ENCODE data around the gene PCDH12.

Gene PCDH12

DNA sequence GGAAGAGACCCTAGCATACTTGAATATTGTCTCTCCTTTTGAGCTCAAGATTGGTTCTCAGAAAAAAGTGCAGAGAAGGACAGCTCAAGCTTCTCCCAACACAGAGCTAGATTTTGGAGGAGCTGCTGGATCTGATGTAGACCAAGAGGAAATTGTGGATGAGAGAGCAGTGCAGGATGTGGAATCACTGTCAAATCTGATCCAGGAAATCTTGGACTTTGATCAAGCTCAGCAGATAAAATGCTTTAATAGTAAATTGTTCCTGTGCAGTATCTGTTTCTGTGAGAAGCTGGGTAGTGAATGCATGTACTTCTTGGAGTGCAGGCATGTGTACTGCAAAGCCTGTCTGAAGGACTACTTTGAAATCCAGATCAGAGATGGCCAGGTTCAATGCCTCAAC, 20.4 kb upstream of the PCDH12 start:
- TF ChIP-seq POLR2AphosphoS5 (IDR thresholded peaks at IDR 0.05; ENCODE audit: low read depth, low read length), result no peak
- TF ChIP-seq, protein P1, sequence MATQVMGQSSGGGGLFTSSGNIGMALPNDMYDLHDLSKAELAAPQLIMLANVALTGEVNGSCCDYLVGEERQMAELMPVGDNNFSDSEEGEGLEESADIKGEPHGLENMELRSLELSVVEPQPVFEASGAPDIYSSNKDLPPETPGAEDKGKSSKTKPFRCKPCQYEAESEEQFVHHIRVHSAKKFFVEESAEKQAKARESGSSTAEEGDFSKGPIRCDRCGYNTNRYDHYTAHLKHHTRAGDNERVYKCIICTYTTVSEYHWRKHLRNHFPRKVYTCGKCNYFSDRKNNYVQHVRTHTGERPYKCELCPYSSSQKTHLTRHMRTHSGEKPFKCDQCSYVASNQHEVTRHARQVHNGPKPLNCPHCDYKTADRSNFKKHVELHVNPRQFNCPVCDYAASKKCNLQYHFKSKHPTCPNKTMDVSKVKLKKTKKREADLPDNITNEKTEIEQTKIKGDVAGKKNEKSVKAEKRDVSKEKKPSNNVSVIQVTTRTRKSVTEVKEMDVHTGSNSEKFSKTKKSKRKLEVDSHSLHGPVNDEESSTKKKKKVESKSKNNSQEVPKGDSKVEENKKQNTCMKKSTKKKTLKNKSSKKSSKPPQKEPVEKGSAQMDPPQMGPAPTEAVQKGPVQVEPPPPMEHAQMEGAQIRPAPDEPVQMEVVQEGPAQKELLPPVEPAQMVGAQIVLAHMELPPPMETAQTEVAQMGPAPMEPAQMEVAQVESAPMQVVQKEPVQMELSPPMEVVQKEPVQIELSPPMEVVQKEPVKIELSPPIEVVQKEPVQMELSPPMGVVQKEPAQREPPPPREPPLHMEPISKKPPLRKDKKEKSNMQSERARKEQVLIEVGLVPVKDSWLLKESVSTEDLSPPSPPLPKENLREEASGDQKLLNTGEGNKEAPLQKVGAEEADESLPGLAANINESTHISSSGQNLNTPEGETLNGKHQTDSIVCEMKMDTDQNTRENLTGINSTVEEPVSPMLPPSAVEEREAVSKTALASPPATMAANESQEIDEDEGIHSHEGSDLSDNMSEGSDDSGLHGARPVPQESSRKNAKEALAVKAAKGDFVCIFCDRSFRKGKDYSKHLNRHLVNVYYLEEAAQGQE (IDR thresholded peaks at IDR 0.05; ENCODE audit: insufficient read depth in 1 of 2, low read depth in 2 of 2, low read length in 2 of 2), result no peak
- no peak for TF ChIP-seq FOXP2 (optimal IDR thresholded peaks at IDR 0.05; ENCODE audit: borderline replicate concordance, extremely low read depth, extremely low read length, insufficient read depth)
- TF ChIP-seq SIN3A (IDR thresholded peaks at IDR 0.05; ENCODE audit: borderline replicate concordance, insufficient read depth, low read length), result no peak

DNA sequence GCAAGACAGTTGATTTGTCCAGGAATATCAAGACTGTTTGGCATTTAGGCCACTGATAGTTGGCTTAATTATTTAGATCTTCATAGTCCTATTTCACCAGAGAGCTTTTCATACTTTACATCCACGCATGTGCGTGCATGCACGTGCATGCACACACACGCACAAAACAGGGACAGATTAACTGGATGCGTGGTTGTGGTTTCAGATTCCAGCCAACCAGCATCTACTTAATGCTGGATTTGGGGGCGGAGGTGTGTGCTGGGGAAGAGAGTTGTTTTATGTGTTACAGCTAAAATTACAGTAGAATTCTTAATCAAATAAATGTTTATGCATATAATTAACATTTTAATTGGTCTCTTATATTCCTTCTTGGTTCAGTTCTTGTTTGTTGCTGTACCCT, 18.2 kb upstream of the PCDH12 start:
- TF ChIP-seq, protein P1 (IDR thresholded peaks at IDR 0.05; ENCODE audit: insufficient read depth in 1 of 2, low read depth in 2 of 2, low read length in 2 of 2), result no peak
- no peak for TF ChIP-seq TAF1 (IDR thresholded peaks at IDR 0.05; ENCODE audit: borderline replicate concordance, insufficient read depth, low read length)
- no peak for TF ChIP-seq POLR2AphosphoS5 (IDR thresholded peaks at IDR 0.05; ENCODE audit: low read depth, low read length)
- no peak for TF ChIP-seq SIN3A (IDR thresholded peaks at IDR 0.05; ENCODE audit: borderline replicate concordance, insufficient read depth, low read length)
- no peak for TF ChIP-seq FOXP2 (optimal IDR thresholded peaks at IDR 0.05; ENCODE audit: borderline replicate concordance, extremely low read depth, extremely low read length, insufficient read depth)

DNA sequence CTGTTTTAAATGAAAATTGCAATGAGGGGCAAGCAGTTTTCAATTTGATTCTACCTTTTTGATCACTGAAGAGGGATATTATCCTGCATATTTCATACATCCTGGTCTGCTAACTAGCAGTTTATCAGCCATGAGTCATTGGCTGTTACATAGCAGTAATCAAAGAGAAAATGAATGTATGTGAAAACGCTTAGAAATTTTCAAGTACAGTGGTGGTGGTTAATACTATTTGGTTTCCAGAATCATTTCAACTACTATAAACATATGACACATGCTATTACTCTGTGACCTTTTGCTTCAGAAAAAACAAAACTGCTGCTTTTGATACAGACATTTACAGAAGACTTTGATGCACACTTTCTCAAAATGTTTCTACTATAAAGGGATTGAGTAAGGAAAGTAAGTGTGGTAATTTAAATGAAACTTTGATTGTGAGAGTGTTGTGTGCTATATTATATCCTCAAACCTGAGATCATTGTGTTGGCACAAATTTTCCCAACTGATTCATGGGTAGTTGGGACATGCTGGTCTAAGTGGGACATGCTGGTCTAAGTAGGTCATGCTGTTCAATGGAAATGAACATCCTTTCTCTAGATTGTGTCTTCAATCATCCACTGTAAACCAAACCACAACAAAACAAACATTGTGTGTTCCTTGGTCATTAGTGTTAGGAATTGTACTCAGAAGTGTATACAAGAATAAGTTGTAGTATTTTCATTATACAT, 16.0 kb upstream of the PCDH12 start:
- TF ChIP-seq, protein P1 (IDR thresholded peaks at IDR 0.05; ENCODE audit: insufficient read depth in 1 of 2, low read depth in 2 of 2, low read length in 2 of 2), result no peak
- TF ChIP-seq TAF1 (IDR thresholded peaks at IDR 0.05; ENCODE audit: borderline replicate concordance, insufficient read depth, low read length), result no peak
- no peak for TF ChIP-seq POLR2AphosphoS5 (IDR thresholded peaks at IDR 0.05; ENCODE audit: low read depth, low read length)
- TF ChIP-seq FOXP2 (optimal IDR thresholded peaks at IDR 0.05; ENCODE audit: borderline replicate concordance, extremely low read depth, extremely low read length, insufficient read depth), result no peak
- no peak for TF ChIP-seq SIN3A (IDR thresholded peaks at IDR 0.05; ENCODE audit: borderline replicate concordance, insufficient read depth, low read length)

DNA sequence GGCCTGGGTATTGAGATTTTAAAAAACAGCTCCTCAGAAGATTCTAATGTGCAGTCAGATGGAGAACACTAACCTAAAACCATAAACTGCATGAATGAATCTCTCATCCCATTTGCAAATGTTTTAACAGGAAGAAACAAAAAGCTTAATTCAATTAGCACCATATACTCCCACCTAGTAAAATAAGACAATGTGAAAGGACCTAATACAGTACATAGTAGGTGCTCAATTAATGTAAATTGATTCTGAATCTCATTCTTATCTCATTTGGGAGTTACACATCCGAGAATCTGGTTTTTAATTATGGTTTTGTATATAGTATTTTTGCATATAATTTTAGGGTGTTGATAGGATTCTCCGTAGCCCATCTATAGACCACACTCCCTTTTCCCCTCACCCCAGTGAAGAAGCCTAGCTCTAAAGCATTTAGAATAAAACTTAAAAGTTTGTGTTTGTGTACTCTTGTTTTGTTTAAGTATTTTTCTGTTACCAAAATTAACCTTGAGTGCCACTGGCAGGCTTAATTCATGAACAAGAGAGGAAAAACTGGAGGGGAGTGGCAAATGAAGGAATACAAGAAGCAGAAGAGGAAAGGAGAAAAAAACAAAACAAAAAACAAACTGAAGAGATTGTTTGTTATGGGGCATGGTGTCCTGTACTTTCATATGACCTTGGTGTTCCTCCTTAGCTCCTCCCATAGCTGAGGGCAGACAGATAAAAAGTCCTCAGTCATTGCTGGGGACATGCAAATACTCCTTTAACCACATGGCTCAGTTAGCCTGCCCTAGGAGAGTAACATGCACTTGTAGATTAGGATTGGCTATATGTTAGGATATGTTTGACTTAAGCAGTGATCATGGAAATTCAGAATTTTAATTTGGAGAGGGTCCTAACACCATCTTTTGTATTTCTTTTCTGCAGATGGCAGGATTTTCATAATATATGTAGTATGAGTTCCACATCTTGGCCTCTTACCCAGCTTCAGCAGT, 12.1 kb upstream of the PCDH12 start:
- no peak for TF ChIP-seq TAF1 (IDR thresholded peaks at IDR 0.05; ENCODE audit: borderline replicate concordance, insufficient read depth, low read length)
- TF ChIP-seq POLR2AphosphoS5 (IDR thresholded peaks at IDR 0.05; ENCODE audit: low read depth, low read length), result no peak
- TF ChIP-seq, protein P1 (IDR thresholded peaks at IDR 0.05; ENCODE audit: insufficient read depth in 1 of 2, low read depth in 2 of 2, low read length in 2 of 2), result no peak
- no peak for TF ChIP-seq FOXP2 (optimal IDR thresholded peaks at IDR 0.05; ENCODE audit: borderline replicate concordance, extremely low read depth, extremely low read length, insufficient read depth)
